ENCODE measurements around the gene SNIP1.
"Not testable (repeated sequence)": the region's sequence is repeated elsewhere in the genome, so short reads cannot be mapped to it uniquely, and the experiment has no call there.

The SNIP1 gene, protein sequence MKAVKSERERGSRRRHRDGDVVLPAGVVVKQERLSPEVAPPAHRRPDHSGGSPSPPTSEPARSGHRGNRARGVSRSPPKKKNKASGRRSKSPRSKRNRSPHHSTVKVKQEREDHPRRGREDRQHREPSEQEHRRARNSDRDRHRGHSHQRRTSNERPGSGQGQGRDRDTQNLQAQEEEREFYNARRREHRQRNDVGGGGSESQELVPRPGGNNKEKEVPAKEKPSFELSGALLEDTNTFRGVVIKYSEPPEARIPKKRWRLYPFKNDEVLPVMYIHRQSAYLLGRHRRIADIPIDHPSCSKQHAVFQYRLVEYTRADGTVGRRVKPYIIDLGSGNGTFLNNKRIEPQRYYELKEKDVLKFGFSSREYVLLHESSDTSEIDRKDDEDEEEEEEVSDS

DNA sequence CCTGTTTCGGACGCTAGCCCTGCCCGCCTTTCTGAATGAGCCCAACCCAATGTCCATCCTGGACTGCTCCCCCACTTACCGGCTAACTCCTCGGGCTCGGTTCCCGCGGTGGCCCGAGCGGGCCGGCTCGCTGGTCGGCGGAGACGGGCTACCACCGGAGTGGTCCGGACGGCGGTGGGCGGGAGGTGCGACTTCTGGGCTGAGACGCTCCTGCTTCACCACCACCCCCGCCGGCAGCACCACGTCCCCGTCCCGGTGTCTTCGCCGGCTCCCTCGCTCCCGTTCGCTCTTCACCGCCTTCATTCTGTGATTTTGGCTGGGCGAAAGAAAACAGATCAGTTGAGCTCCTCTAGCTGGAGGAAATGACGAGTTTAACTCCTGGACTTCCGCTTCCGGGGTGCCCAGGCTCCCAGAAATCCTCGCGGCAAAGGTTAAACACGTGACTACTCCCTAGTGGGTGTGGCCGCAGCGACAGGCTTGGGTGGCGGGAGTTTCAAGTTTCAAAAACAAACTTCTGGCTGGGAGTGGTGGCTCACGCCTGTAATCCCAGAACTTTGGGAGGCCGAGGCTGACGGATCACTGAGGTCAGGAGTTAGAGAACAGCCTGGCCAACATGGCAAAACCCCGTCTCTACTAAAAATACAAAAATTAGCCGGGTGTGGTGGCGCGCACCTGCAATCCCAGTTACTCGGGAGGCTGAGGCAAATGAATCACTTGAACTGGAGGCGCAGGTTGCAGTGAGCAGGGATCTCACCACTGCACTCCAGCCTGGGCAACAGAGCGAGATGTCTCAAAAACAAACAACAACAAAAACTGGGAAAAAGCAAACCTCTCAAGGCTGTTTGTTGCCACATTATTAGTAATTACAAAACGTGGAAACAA, at the start of gene SNIP1:
Gene SNIP1, minus strand, starts transcription at position 367 of the 882 bp plus-strand sequence. Its CDS starts 64 bp downstream, at position 303.
- Histone ChIP-seq H3K27ac (ENCODE audit: low read length) (no peak within 1 kb of the TSS), H3K36me3 (ENCODE audit: control insufficient read depth, low read depth, low read length) (peaks cover 17% of the 10 kb centered on the region), H3K27me3 (ENCODE audit: control insufficient read depth, insufficient read depth, low read length) (no peaks in the 10 kb centered on the region), H3K9me3 (ENCODE audit: control insufficient read depth, low read depth, low read length) (no peaks in the 10 kb centered on the region), H3K4me3 (ENCODE audit: low read length) (peak within 1 kb of the TSS; percentile 81), H3K9ac (ENCODE audit: low read length) (peak within 1 kb of the TSS; percentile 73), H3K4me1 (ENCODE audit: control insufficient read depth, low read depth, low read length) (peaks cover 9% of the 10 kb centered on the region)

DNA sequence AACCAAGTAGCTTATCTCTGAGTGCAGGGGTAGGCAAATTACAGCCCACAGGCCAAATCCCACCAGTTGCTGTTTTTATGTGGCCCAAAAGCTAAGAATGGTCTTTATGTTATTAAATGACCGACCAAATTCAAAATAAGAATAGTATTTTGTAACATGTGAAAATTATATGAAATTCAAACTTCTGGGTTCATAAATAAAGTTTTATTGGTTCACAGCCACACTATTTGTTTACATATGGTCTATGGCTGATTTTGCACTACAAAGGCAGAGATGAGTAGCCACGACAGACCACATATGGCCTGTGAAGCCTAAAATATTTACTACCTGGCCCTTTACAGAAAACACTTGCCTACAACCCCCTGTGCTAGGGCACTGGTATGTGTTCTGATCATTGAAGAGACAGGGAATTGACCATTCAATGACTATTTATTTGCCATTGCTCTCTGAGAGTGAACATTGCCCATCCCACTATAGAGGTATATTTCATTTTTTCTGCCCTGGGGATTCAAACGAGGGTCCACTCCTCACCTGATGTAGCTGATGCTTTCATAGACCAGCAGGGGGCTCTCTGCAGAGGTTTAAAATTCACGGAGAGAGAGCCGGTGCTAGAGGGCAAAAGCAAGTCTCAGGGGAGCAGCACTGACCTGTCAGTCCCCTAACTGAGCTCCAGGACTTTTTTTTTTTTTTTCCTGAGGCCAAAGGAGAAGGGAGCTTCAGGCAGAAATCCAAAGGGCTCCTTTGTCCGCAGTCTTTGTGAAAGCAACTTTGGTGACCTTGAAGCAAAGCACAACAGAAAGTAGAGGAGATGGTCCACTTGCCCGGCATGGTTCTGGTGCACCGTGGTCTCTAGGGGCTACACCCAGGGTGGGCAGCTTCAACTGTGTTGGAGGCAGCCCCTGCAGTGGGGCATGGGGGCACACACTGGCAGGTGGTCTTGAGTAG, 48.9 kb upstream of the SNIP1 start:
- no peaks in the 10 kb centered on the region for H3K36me3 ChIP-seq (ENCODE audit: control insufficient read depth, low read depth, low read length)
- H3K9ac ChIP-seq (ENCODE audit: low read length) = no peak overlapping the region
- peaks cover 14% of the 10 kb centered on the region for H3K27me3 ChIP-seq (ENCODE audit: control insufficient read depth, insufficient read depth, low read length)
- H3K9me3 ChIP-seq (ENCODE audit: control insufficient read depth, low read depth, low read length) = no peaks in the 10 kb centered on the region
- H3K4me1 ChIP-seq (ENCODE audit: control insufficient read depth, low read depth, low read length) = no peaks in the 10 kb centered on the region
- no peak overlapping the region for H3K27ac ChIP-seq (ENCODE audit: low read length)
- H3K4me3 ChIP-seq (ENCODE audit: low read length) = no peak overlapping the region

GRCh38 chr1:37601441-37601840, 47.3 kb upstream of the SNIP1 start:
- Histone ChIP-seq H3K4me1 (ENCODE audit: control insufficient read depth, low read depth, low read length) (no peaks in the 10 kb centered on the region), H3K36me3 (ENCODE audit: control insufficient read depth, low read depth, low read length) (no peaks in the 10 kb centered on the region), H3K27me3 (ENCODE audit: control insufficient read depth, insufficient read depth, low read length) (peaks cover 3% of the 10 kb centered on the region), H3K9me3 (ENCODE audit: control insufficient read depth, low read depth, low read length) (no peaks in the 10 kb centered on the region), H3K27ac (ENCODE audit: low read length) (no peak overlapping the region), H3K9ac (ENCODE audit: low read length) (no peak overlapping the region), H3K4me3 (ENCODE audit: low read length) (no peak overlapping the region)

- Histone ChIP-seq H3K4me3 (ENCODE audit: low read length) (no peak overlapping the region), H3K36me3 (ENCODE audit: control insufficient read depth, low read depth, low read length) (no peaks in the 10 kb centered on the region), H3K9ac (ENCODE audit: low read length) (no peak overlapping the region), H3K4me1 (ENCODE audit: control insufficient read depth, low read depth, low read length) (peaks cover 4% of the 10 kb centered on the region), H3K27me3 (ENCODE audit: control insufficient read depth, insufficient read depth, low read length) (peaks cover 3% of the 10 kb centered on the region), H3K9me3 (ENCODE audit: control insufficient read depth, low read depth, low read length) (no peaks in the 10 kb centered on the region), H3K27ac (ENCODE audit: low read length) (no peak overlapping the region)
Observed at GRCh38 chr1:37599940-37600339, 45.8 kb upstream of the SNIP1 start.

- H3K9me3 ChIP-seq (ENCODE audit: control insufficient read depth, low read depth, low read length) = no peaks in the 10 kb centered on the region
- H3K9ac ChIP-seq (ENCODE audit: low read length) = peak overlapping the region; percentile 50
- peaks cover 3% of the 10 kb centered on the region for H3K27me3 ChIP-seq (ENCODE audit: control insufficient read depth, insufficient read depth, low read length)
- no peak overlapping the region for H3K27ac ChIP-seq (ENCODE audit: low read length)
- H3K4me3 ChIP-seq (ENCODE audit: low read length) = peak overlapping the region; percentile 94
- peaks cover 27% of the 10 kb centered on the region for H3K36me3 ChIP-seq (ENCODE audit: control insufficient read depth, low read depth, low read length)
- peaks cover 8% of the 10 kb centered on the region for H3K4me1 ChIP-seq (ENCODE audit: control insufficient read depth, low read depth, low read length)
Observed at GRCh38 chr1:37596182-37596667, 42.1 kb upstream of the SNIP1 start.

DNA sequence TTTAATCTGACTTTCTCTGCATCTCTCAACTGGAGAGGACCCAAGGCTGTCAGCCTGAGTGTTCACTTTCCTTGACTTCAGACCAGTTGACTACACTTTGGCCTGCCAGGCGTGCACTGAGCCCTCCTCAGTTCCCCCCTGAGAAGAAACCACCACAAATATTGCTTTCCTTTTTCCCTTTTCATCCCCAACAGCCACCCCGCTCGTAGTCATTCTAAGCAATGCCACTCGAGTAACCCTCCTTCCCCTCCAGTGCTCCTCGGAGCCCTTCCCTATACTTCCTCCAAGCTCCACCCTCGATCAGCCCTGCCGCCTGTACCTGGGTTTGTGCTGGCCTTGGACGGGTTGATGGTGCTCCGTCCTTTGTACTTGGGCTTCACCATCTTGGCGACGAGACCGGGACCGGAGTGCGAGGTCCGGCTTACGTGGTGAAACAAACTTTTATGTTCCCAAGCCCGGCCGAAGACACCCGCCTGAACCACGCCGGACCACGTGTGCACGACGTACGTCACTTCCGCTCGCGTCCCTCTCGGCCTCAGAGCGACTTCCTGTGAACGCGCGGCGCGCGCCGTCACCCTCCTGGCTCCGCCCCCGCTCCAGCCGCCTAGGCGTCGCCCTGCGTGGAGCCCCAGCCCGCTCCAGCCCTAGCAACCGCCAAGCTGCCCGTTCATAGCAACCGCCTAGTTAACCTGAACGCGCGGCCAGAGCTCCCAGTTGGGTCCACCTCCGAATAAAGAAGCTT, 41.5 kb upstream of the SNIP1 start, which contains the start of gene GNL2:
Gene GNL2, minus strand, starts transcription at position 498 of the 742 bp plus-strand sequence. Its CDS starts 115 bp downstream, at position 383.
- H3K27ac ChIP-seq (ENCODE audit: low read length) = peak within 1 kb of the TSS; percentile 75
- H3K9ac ChIP-seq (ENCODE audit: low read length) = peak within 1 kb of the TSS; percentile 94
- H3K4me1 ChIP-seq (ENCODE audit: control insufficient read depth, low read depth, low read length) = peaks cover 8% of the 10 kb centered on the region
- H3K9me3 ChIP-seq (ENCODE audit: control insufficient read depth, low read depth, low read length) = no peaks in the 10 kb centered on the region
- H3K27me3 ChIP-seq (ENCODE audit: control insufficient read depth, insufficient read depth, low read length) = no peaks in the 10 kb centered on the region
- H3K4me3 ChIP-seq (ENCODE audit: low read length) = peak within 1 kb of the TSS; percentile 94
- H3K36me3 ChIP-seq (ENCODE audit: control insufficient read depth, low read depth, low read length) = peaks cover 34% of the 10 kb centered on the region

DNA sequence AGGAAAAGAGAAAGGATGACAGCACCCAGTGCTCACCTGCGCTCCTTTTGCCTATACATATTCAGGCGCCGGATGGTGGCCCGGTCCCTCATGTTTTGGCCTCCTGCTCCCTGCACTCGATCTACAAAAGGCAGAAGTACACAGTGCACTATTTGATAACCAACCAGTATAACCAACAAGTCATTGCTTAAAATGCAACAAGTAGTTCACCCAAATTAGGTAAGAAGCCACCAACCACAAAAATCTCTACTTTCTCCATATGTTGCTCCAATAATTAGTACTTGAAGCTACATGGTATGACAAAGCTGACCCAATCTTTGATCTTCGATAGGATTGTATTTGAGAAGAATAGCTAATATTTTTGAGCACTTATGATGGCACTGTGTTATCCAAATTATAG, 39.6 kb upstream of the SNIP1 start:
- Histone ChIP-seq H3K36me3 (ENCODE audit: control insufficient read depth, low read depth, low read length) (peaks cover 49% of the 10 kb centered on the region), H3K27ac (ENCODE audit: low read length) (no peak overlapping the region), H3K4me3 (ENCODE audit: low read length) (no peak overlapping the region), H3K9me3 (ENCODE audit: control insufficient read depth, low read depth, low read length) (no peaks in the 10 kb centered on the region), H3K4me1 (ENCODE audit: control insufficient read depth, low read depth, low read length) (peaks cover 8% of the 10 kb centered on the region), H3K9ac (ENCODE audit: low read length) (no peak overlapping the region), H3K27me3 (ENCODE audit: control insufficient read depth, insufficient read depth, low read length) (no peaks in the 10 kb centered on the region)

GRCh38 chr1:37588939-37589338, 34.8 kb upstream of the SNIP1 start:
- Histone ChIP-seq H3K36me3 (ENCODE audit: control insufficient read depth, low read depth, low read length) (peaks cover 88% of the 10 kb centered on the region), H3K9me3 (ENCODE audit: control insufficient read depth, low read depth, low read length) (no peaks in the 10 kb centered on the region), H3K4me3 (ENCODE audit: low read length) (no peak overlapping the region), H3K4me1 (ENCODE audit: control insufficient read depth, low read depth, low read length) (no peaks in the 10 kb centered on the region), H3K27me3 (ENCODE audit: control insufficient read depth, insufficient read depth, low read length) (no peaks in the 10 kb centered on the region), H3K9ac (ENCODE audit: low read length) (no peak overlapping the region), H3K27ac (ENCODE audit: low read length) (no peak overlapping the region)

- H3K36me3 ChIP-seq (ENCODE audit: control insufficient read depth, low read depth, low read length) = peaks cover 88% of the 10 kb centered on the region
Observed at GRCh38 chr1:37584544-37584943, 30.5 kb upstream of the SNIP1 start.

DNA sequence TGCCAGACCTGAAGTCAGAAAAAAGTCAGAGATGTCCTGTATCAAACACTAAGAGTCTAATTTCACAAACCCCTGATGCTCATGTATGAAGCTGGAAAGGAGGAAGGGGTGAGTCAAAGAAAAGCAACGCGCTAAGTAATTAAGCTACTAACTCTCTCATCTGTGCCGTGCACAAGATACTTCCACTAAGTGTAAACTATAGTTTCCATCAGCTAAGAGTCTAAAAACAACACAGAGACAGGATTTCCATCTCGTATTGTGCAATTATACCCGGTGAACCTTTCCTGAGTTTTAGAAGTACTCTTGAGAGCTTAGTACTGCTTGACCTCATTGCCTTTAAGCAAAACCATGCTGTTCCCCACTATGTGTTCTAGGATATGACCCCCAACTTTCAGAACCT, 21.6 kb upstream of the SNIP1 start:
- Histone ChIP-seq H3K9ac (ENCODE audit: low read length) (no peak overlapping the region), H3K36me3 (ENCODE audit: control insufficient read depth, low read depth, low read length) (peaks cover 87% of the 10 kb centered on the region), H3K9me3 (ENCODE audit: control insufficient read depth, low read depth, low read length) (no peaks in the 10 kb centered on the region), H3K27me3 (ENCODE audit: control insufficient read depth, insufficient read depth, low read length) (no peaks in the 10 kb centered on the region), H3K27ac (ENCODE audit: low read length) (no peak overlapping the region), H3K4me3 (ENCODE audit: low read length) (no peak overlapping the region), H3K4me1 (ENCODE audit: control insufficient read depth, low read depth, low read length) (no peaks in the 10 kb centered on the region)

More at GRCh38 chr1:37584544-37584943, 30.5 kb upstream of the SNIP1 start:
- H3K4me1 ChIP-seq (ENCODE audit: control insufficient read depth, low read depth, low read length); H3K9ac ChIP-seq (ENCODE audit: low read length); H3K9me3 ChIP-seq (ENCODE audit: control insufficient read depth, low read depth, low read length); H3K4me3 ChIP-seq (ENCODE audit: low read length); H3K27me3 ChIP-seq (ENCODE audit: control insufficient read depth, insufficient read depth, low read length); H3K27ac ChIP-seq (ENCODE audit: low read length): not testable (repeated sequence)
